ENCODE results near the gene MASP1.

The MASP1 gene

DNA sequence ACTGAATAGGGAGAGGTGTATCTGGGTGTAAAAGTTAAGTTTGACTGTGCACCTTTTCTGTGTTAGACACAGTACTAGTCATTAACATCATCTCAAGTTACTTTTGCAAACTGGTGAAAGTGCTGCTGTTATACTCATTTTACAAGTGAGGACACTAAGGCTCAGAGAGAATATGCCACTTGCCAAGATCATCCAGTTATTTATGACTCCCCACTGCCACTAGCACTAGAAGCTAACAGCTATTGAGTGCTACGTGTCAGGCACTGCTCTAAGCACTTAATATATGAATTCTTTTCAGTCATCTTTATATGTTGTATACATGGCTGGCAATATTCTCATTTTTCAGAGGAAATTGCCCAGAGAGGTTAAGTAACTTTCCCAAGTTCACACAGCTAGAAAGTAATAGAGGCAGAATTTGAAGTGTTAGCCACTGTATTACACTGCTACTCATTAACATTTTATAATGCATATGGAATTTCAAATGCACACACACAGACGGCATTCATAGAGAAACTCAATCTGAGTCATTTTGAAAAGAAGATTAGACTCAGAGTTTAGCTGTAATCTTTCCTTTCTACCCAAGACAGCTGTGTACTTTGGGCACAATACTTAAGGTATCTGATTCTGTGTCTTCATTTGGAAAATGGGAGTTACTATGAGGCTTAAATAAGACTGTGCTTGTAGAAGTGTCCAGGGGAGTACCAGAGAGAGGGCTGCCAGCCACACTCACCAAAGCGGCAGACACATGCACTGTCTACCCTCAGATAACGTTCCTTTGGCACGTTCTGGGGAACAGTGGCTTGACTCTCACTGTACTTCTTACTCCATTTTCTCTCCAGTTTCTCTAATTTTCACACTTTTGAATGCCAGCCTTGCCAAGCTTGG, 1.3 kb upstream of the MASP1 start:
- DNase-seq, result no peak

DNA sequence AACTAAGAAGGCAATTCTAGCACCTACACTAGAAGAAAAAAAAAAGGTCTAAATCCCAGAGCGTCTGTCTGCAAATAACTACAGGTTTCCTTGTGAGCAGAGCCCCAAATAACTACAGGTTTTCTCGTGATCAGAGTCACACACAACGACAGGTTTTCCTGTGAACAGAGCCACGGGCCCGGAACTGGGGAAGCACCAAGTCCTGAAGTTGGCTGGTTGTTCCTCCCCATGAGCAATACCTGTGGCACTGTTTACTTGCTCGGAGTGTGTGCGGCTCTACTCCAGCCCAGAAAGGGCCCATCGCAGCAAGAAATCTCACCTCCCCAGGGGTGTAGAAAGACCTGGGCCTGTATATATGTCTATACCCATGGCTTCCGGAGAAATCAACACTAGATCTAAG, 644 bp upstream of the MASP1 start:
- DNase-seq, result no peak

DNA sequence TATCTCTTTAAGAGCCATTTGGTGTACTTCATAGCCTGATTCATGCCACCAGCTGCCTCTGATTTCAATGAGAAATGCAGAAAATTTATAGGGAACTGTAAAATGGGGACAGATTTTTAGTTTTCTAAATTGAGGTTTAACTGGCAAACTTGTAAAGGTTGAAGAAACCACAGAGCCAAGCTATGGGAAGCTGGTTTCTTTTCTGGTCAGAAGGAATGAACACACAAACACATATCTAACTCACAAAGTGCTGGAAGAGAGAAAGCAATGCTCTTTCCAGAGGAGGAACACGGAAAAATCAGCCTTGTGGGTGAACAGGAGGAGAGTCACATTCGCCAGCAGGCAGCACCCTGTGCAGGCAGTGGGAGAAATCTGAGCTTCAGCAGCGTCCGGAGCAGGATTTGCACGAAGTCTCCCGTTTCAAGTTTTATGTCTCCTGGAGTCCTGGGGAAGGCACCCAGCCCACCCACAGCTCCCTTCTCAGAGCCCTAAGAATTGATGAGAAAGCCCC, 481 bp downstream of the MASP1 start:
- no peak for DNase-seq

DNA sequence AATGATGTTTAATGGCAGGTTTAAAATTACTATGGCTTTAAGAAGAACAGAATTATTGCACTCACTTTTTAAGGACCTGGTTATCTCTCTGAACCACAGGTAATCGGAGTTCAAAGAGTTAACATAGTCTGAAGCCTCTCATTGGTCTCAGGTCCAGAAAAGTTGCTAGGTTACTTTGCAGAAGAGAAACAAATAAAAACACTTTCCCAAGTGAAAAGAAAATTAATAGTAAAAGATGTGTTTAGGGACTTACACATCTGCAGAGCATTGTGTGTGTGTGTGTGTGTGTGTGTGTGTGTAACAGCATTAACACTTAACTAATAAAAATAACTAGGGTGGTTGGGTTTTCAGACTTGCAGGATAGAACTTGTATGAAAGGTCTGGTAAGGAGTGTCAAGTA, 1.0 kb downstream of the MASP1 start:
- DNase-seq, result no peak

DNA sequence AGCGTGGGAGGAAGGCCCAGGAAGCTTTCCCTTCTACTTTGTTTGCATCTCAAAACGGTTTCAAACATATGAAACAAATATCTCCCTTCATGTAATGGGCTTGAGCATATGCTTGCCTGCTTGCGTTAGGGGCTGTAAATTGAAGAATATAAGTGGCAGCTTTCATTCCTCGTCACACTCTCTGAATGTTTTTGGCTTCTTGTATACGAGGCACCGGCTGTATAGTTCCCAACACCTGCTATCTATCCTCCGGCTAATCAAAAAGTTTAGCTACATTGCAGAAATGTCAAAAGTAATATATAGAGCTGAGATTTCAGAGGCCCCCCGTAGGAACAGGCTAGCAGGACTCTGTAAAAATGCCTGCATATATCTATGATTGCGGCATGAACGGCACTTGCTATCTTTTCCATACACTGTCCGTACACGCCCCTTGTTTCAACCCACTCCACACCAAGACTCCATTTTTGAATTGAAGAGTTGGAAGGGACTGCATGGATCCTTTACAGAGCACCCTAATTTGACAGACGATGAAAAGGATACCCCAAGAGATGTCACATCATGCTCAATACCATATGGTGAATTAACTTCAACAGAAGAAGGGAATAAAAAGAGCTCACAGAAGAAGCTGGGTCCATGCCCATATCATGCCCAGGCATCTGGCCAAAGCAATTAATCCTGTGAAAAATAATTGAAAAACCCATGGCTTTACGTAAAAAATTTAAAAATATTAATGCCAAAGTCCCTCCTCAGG, 2.5 kb downstream of the MASP1 start:
- no peak for DNase-seq

DNA sequence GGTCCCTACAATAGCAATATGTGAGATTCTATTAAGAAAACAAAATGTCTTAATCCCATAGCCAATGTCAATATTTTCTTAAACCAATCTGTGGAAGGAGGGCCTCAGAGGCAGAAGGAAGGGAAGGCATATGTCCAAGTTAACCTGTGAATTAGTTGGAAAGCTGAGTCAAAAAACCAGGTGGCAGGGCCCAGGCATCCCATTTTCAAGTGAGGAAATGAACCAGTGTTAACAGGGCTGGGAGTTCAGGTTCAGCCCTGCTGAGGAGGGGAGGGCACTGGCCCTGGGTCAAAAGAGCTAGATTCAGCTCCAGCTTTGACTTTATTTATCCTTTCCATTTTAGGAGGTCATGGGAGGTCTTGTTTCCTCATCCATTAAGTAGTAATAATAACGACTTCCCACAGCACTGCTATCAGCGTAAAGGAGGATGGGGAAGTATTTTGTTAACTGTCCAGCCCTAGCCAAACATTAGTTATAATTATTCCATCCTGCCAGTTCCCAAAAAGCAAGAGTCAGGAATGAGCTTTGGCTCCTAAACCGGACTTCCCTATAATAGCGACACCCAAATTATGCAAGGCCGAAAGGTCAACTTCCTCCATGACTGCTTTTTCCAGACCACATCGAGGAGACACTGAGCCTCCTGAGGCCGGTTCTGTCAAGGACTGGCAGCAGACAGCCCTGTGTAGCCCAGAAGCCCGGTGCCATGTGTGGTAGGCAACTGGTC, 3.2 kb downstream of the MASP1 start:
- no peak for DNase-seq

DNA sequence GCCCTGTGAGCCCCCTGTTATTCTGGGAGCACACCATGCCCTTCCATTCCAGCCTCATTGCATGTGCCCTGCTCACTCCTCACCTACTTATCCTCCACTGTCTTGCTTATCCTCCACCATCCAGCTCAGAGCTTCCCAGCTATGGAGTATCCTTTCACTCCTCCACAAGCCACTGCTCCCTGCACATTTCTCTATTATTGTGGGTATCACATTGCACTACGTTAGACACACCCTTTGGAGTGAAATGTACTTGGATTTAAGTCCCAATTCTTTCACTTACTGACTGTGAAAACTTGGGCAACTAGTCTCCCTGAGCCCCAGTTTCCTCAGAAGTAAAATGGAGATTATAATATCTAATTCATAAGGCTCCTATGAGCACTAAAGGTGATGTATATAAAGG, 4.3 kb downstream of the MASP1 start:
- DNase-seq, result no peak

DNA sequence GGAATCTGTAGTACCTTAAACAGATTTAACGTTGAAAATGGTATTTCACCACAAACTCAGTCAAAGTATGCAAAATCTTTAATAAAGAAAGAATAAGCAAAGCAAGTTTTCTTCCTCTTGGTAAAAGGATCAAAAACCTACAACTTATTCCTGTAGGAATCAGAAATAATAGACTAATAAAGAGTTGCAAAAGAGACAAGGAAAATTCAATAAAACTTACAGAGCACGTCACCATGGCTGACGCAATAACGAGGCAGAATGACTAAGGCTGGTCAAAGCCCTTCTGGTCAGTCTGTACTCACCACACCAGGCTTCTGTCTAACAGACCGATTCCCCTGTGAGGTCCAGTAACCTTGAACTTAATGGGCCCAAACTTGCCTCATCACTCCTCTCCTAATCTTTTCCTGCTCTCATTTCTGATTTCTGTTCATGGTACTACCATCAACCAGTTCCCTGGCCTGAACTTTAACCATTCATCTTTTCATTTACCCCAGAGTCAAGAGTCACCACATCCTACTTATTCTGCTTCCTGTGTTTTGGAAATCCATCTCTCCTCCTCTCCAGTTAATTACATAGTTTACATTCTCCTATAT, 5.0 kb downstream of the MASP1 start:
- DNase-seq, result no peak

DNA sequence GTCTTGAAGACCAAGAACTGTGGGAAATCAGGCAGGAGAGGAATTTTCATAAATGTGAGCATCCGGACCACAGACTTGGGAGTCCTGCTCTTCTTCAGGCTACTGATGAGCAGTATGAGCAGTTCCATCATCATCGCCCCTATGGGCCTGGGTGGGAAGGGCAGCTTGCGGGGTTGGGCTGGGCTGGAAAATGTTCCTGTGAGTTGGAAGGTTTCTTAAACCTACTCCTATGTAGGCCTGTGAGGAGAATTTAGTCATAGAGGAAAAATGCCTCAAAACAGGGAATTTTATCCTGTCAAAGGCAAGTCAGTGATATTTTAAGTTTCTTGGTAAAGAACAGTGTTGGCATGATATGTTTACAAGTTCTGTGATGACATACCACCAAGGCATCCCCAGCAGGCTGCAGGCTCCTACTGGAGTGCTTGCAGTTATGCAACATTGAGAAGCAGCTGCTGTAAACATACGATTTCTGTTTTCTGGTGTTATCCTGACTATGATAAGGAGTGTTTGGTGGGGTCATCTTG, 10.3 kb downstream of the MASP1 start:
- no peak for DNase-seq

DNA sequence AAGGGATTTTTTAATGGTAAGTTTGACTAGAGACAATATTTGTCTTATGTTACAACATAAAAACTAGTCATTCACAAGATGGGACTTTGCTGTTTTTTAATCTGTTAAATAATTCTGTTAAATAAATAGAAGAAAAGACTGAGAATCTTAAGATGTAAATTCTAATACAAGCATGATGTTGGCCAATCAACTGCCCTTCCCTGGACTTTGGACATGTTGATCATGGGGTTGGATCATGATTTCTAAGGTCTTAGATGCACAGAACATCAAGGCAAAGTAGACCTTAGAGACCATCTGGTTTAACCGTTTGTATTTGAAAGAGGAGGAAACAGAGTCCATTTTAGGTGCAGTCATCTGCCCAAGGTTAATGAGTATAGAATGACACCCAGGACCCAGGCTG, 10.9 kb downstream of the MASP1 start:
- no peak for DNase-seq

DNA sequence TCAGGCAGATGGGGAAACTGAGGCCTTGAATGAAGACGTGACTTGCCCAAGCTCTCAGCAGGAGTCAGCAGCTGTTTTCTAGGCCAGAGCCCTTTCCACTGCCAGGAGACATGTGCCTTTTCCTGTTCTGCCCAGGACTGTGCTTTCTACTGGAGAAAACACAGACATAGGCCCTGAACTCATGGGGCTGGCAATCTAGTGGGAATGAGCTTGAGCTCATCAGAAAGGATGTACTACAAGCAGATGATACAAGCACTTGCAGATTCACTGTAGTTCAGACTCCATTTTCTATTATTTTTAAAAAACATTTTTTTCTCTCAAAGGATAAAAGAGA, 14.4 kb downstream of the MASP1 start:
- no peak for DNase-seq

DNA sequence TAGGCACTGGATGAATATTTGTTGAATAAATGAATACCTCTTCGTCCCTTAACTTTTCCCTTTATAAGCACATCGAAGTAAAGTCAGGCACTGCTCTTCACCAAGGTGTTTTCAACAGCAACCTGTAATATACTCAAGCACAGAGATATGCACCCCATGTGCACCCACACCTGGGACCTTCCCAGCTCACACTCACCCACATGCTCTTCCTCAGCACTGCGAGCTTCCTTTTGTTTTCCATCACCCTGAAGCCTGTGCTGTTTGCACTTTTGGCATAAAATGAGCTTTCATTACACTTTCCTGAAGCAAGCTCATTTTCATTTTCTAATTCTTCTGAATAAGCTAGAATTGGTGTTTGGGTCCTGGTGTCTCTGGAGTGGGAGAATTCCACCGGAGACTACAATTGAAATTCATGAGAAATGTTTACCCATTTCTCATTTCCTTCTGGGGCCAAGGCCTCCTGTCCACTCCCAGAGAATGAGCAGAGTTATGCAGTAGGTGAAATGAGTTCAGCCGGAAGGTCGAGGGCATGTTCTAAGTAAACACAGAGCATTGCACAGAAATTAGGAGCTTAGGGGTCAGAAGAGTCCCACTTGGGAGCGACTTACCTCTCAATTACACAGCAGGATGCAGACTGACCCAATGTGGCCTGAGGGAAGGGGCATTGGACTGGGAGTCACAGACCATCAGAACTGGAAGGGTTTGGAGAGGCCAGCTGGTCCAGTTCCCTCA, 15.0 kb downstream of the MASP1 start:
- no peak for DNase-seq

DNA sequence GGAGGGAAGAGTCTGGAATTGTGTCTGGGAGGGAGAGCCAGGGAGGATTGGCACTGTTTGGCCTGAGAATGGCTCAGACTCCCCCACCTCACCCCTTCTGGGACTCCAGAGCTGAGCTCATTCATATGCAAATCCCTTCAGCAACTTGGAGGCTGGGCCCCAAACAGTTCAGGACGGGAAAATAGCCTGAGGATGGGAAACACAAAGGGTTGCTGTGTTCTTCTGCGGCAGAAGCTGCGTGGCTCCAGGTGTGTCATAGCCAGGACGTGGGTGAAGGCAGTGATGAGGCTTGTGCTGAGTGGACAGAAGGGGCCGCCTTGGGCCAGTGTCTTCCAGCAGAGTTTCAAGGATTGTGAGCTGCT, 16.6 kb downstream of the MASP1 start:
- no peak for DNase-seq

DNA sequence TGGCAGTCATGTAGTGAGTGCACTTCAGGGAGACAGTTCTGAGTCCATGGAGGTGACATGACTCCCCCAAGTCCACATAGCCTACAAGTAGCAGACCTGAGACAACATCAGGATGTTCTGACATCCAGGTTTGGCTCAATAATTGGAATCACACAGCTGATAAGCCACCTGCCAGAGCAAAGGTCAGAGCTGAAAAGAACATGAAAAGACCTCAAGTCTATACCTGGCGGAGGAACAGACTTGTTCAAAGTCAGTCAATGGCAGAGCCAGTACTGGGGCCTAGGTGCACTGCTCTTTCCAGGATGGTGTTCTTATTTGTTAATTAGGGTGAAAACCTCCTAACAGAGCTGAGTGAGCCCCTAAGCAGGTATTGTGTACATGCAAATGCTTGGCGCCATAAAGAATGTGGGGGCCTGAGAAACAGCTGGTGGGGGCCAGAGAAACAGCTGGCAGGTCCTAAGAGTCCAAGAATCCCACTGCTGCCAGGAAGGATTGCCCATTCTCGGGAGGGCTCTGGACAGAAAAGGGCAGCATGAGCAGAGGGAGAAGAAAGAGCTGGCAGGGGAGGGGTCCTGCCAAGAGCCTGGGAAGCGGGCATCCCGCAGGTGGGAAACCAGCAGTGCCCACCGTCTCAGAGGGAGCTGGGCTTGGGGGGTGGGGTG, 17.1 kb downstream of the MASP1 start:
- DNase-seq, result no peak

DNA sequence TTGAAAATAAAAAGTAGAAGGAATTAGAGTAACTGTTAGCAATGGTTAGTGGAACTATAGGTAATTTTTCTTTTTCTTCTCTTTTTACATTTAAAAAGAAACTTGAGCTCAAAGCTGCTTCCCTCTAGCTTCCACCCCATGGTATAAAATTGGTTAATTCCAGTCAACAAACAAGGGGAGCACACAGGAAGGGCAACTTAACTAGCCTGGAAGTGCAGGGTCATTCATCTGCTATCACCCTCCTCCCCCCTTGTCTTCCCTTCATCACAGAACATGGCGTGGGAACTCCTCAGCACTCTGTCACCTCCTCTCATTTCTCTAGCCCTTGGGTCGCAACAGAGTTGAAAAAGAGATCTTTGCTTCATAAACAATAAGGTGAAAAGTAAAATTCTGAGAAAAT, 20.0 kb downstream of the MASP1 start:
- no peak for DNase-seq

DNA sequence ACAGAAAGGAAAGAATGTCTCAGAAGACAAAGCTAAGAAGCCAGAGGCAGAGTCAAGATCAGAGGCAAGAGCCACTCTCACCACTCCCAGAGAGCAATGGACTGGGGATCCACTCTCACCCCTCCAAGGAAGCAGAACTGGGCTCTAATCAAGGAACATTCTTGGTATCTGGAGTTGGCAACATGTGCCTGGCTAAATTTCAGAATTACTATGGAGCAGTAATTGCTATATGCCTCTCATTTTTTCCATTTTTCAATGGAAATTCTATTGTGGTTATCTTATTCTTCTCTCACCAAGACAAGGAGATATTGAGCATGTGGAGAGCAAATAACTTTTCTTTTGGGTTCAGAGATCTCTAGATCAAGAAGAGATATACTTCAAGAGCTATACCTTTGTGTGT, 22.1 kb downstream of the MASP1 start:
- no peak for DNase-seq

DNA sequence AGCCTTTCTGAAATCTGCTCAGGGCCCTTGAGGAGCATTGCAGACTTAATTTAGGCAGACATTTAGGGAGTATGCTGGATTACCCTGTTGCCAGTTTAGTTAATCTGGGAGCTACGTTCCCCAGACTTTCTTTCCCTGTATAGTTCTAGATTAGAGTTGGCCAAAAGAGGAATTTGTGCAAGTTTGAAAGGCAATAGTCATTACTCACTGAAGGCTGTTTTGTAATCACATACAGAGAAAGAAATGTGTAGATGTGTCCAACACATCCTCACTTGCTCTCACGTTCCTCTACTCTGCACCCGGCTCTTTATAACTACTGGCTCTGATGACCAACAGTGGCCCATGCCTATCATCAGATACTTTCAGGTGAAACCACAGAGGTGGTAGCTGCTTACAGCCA, 24.2 kb downstream of the MASP1 start:
- no peak for DNase-seq

DNA sequence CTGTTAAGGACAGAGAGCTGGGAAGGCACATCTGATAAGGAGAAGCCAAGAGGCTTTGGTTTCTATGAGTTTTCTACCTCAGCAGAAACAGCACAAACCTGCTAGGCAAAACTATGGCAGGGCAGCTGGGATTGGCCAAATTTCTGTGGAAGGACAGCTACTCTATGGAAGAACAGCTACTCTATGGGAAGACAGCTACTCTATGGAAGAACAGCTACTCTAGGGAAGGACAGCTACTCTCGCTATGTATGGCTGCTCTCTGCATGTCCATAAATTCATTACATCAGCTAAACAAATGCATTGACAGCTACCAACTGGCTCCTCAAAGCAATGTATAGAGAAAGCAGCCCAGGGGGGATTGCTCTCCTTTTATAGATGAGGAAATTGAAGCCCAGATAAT, 24.8 kb downstream of the MASP1 start:
- no peak for DNase-seq

DNA sequence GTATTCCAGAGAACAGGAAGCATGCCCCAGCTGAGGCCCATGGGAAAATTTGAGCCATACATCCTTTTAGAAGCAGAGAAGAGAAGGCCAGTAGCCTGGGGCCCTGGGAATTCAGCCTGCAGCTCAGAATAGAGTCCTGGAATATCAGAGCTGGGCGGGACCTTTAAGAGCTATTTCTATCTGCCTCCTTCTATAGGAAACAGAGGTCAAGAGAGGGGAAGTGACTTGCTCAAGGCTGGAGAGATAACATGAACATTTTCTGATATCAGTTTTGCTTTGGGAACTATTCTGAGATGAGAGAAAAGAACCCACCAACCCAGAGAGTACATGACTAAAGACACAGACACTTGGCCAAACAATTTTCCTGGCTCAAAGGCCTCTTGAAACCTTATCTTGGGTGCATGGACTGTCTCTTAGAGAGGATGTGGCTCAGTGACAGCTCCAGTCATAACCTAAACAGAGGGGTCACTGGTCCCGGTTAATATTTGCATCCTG, 26.0 kb downstream of the MASP1 start:
- DNase-seq, result no peak

DNA sequence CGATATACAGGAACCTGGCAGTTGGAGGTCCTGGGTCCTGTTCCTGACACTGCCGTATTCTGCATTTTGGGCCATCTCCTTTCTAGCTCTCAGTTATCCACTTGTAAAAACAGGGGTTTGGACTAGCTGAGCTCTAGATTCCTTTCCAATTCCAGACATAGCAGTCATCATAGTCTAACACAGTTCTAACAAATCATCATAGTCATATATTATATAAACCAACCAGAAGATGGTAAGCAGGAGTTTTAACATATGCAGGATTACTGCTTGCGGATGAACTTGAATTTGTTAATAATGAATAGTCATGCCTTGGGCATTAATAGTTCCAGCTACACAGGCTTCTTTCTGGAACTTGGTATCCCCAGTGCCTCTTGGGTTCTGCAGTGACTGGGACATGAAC, 26.6 kb downstream of the MASP1 start:
- DNase-seq, result no peak

DNA sequence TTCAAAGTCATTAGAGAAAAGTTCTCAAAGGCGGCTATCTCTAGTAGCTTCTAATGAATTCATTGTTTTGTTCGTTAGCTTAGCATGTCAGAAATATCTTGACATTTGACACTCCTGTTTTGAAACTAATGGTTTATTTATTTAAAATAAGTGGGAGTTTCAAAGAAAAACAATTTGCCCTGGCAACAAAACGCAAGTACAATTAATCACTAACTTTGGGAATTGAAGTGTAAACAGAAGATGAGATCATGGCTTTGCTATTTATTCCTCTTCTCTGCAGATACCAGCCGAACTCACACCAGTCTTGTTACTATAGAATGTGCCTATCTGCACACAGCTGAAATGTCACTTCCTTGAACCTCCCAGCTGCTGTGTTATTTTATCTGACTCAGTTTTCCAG, 27.5 kb downstream of the MASP1 start:
- DNase-seq, result no peak

DNA sequence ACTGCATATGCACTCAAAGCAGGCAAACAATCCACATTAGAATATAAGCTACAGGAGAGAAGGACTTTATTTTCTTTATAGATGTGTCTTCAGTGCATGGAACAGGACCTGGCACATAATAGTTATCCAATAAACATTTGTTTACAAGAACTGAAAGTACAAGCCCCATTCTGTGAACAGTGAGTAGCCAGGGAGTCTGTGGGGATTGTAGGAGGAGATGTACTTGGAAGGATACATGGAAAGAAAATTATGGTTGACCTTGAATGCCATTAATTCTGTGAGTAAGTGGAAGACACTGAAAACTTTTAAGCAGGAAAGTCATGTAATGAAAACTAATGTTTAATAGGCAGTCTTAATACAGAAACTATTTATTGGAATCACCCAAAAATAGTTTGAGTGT, 28.3 kb downstream of the MASP1 start:
- no peak for DNase-seq
